OCI-LY7 (cell line): ENCODE results near the gene SETBP1.

ENCODE experiments used
- EZH2phosphoT487 ChIP-seq: fragments of 200-600 bp; sonication (generic); IDR thresholded peaks from 2 replicates; pipeline ENCODE4 v1.6.1; 2018; ENCODE audit warnings: low read depth, borderline replicate concordance, mild to moderate bottlenecking, mixed run types, antibody characterized with exemption, low read length, moderate library complexity, mixed read lengths
- TF ChIP-seq, protein P1 (sequence below): fragments of 200-600 bp; sonication (generic); conservative IDR thresholded peaks from 2 replicates; pipeline ENCODE4 v1.5.1; 2014; ENCODE audit warnings: mild to moderate bottlenecking, antibody characterized with exemption, low read length, moderate library complexity, mixed read lengths

DNA sequence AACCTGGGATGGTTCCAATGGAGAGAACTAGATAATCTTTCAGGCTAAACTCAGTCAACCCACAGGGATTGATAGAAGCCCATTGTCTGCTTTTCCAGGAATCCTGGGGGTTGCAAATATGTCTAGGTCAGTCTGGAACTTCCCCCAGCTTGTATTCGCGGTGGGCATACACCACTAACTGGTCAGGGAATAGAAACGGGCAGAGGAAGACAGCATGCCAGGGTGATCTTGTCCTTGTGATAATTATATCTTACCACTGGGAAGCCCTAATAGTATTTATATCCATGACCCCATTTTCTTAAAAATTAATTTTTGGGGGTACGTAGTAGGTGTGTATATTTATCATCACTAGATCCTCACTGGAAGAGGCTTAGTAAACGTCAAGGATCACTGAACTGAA lies 101.9 kb downstream of the SETBP1 start:
- TF ChIP-seq, protein P1, sequence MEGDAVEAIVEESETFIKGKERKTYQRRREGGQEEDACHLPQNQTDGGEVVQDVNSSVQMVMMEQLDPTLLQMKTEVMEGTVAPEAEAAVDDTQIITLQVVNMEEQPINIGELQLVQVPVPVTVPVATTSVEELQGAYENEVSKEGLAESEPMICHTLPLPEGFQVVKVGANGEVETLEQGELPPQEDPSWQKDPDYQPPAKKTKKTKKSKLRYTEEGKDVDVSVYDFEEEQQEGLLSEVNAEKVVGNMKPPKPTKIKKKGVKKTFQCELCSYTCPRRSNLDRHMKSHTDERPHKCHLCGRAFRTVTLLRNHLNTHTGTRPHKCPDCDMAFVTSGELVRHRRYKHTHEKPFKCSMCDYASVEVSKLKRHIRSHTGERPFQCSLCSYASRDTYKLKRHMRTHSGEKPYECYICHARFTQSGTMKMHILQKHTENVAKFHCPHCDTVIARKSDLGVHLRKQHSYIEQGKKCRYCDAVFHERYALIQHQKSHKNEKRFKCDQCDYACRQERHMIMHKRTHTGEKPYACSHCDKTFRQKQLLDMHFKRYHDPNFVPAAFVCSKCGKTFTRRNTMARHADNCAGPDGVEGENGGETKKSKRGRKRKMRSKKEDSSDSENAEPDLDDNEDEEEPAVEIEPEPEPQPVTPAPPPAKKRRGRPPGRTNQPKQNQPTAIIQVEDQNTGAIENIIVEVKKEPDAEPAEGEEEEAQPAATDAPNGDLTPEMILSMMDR, result no peak
- no peak for TF ChIP-seq EZH2phosphoT487
